ENCODE results near the gene NGEF. TPM values are rescaled to one million over a fixed set of nuclear protein-coding genes. Genes with fewer than 3 reads are reported as not detected.

Gene NGEF
- total RNA-seq, 2 donors from 2014 or later: 0.88 to 5.3 TPM

GRCh38 chr2:232979871-232980461 is 33.1 kb downstream of the NGEF start:
- intact Hi-C loops (cut with DNase I): no loop called here
- DNase-seq (ENCODE audit: low spot score): peak; percentile 46

DNA sequence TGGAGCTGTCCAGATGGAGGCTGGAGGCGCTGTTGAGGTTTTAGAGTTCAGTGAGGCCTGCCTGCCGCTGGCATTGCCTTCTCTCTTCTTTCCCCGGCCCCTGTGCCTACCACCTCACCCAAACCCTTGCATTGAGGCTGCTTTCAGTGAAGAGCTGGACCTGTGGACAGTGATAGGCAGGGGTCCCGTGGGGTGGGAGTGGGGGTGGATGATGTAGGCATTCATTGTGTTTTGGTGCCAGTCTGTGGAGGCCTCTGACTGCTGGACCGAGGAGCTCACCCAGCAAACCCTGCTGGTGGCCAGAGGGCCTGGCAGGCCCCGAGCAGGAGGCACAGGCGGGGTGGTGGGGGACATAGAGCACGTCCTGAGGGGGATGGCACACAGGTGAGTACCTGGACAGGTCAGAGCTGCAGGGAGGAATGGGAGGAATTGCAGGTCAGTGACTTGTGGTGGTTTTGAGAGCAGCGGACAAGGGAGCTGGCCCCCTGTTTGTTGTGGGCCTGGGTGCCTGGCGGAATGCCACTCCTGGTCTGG is 35.6 kb downstream of the NGEF start:
- intact Hi-C loops (cut with DNase I): no loop called here
- peak; percentile 65 for DNase-seq (ENCODE audit: low spot score)

GRCh38 chr2:232976666-232977437 is 36.2 kb downstream of the NGEF start:
- intact Hi-C loops (cut with DNase I): no loop called here
- DNase-seq (ENCODE audit: low spot score): peak; percentile 67

- intact Hi-C loops (cut with DNase I): no loop called here
- peak; percentile 1 for DNase-seq (ENCODE audit: low spot score)
Measured at GRCh38 chr2:232976176-232976575, 36.9 kb downstream of the NGEF start.

DNA sequence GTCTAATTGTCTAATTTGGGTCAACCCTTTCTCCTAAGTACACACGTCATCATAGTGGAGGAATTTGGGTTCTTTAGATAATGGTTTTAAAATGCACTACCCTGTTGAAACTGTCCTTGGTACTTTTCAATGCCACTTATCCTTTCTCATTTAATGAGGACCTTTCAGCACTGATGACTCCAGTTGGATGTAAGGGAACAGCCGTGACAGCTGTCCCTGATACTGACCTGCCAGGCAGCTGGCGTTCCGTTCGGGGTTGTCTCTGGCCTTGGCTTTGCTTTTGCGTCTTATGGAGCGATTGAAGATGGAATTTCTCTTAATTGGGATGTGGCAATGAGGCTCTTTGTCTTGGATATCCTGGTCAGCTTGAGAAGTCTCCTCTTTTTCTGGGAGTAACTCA is 38.7 kb downstream of the NGEF start:
- peak; percentile 13 for DNase-seq (ENCODE audit: low spot score)
- intact Hi-C loops (cut with DNase I): no loop called here

DNA sequence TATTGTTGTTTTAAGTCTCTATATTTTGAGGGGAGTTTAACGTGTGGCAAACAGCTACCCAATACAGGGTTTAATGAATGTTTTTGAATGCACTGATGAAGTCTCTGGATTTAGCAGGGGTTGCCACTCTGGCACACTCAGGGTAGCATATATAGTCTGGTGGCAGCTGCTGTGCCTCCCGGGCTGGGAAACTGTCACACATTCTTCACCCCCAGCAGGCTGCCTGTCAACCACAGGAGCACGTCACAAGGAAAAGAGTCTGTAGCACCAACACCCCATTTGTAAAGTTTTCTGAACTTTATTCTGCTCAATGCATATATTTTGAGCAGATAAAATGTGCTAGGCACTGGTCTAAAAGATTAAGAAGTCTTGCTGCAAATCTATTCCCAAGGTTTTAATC is 39.3 kb downstream of the NGEF start:
- DNase-seq (ENCODE audit: low spot score): peak; percentile 26
- intact Hi-C loops (cut with DNase I): no loop called here

GRCh38 chr2:232973011-232973735 is 39.9 kb downstream of the NGEF start:
- intact Hi-C loops (cut with DNase I): no loop called here

GRCh38 chr2:232971744-232972143 is 41.3 kb downstream of the NGEF start:
- intact Hi-C loops (cut with DNase I): no loop called here
- peak; percentile 22 for DNase-seq (ENCODE audit: low spot score)

More at GRCh38 chr2:232973011-232973735, 39.9 kb downstream of the NGEF start:
- DNase-seq (ENCODE audit: low spot score): peak; percentile 52

GRCh38 chr2:232970051-232970450 is 43.0 kb downstream of the NGEF start:
- intact Hi-C loops (cut with DNase I): no loop called here
- no peak for DNase-seq (ENCODE audit: low spot score)

GRCh38 chr2:232967474-232967873 is 45.6 kb downstream of the NGEF start:
- intact Hi-C loops (cut with DNase I): no loop called here
- DNase-seq (ENCODE audit: low spot score): no peak

DNA sequence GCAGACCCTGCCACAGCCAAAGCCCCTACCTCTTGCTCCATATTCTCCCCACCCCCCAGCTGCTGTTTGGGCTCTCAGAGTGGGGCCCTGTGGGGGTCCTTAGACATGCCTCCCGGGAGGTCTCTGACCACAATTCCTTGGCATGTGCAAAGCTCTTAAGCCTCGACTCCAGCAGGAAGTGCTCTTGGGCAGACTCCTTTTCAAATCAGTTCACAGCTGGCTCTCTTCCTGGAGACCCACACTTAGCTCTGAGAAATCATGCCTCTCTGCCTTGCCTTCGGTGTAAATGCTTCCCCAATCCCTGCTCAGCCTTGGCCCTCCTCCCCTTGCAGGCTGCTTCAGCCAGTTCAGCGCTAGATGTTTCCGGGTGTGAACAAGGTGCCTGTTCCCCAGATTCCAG is 46.9 kb downstream of the NGEF start:
- DNase-seq (ENCODE audit: low spot score): no peak
- intact Hi-C loops (cut with DNase I): no loop called here

- intact Hi-C loops (cut with DNase I): no loop called here
- DNase-seq (ENCODE audit: low spot score): no peak
Measured at GRCh38 chr2:232963913-232964312, 49.1 kb downstream of the NGEF start.

DNA sequence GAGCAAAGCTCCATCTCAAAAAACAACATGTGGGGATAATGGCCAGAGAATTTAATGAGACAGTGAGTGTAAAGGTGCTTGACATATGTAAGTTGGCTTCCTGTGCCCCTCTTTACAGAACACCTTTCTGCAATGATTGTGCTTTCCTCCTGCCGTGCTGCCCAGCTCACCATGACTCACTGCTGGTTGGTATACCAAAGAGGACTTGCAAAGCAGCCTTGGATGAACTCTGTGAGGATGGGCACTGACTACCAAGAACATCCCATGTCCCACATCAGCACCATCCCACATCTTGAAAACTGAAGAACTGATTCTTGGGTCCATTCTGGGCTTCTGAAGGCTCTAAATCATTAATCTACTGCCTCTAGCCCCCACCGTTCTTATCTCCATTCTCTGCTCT is 52.2 kb downstream of the NGEF start:
- no peak for DNase-seq (ENCODE audit: low spot score)
- intact Hi-C loops (cut with DNase I): no loop called here

- intact Hi-C loops (cut with DNase I): no loop called here
- DNase-seq (ENCODE audit: low spot score): no peak
Measured at GRCh38 chr2:232959139-232959538, 53.9 kb downstream of the NGEF start.

GRCh38 chr2:232957657-232958090 is 55.4 kb downstream of the NGEF start:
- no peak for DNase-seq (ENCODE audit: low spot score)
- intact Hi-C loops (cut with DNase I): no loop called here

DNA sequence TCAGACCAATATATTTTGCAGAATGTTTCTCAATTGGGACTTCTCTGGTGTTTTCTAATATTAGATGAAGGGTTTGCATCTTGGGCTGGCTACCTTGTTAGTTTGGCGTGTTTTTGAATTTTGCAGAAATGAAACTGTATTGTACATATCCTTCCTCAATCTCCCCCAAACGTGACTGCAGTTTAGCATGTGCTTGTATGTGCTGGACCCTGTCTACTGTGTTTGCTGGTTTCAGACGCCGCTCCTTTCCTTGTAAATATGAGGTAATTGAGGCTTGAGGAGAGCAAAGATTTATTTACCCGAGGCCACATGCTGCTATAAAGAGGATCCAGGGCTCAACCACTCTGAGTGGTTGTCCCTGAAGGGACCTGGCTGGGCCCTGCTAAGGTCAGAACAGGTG is 57.2 kb downstream of the NGEF start:
- intact Hi-C loops (cut with DNase I): no loop called here

GRCh38 chr2:232954691-232955090 is 58.4 kb downstream of the NGEF start:
- no peak for DNase-seq (ENCODE audit: low spot score)
- intact Hi-C loops (cut with DNase I): no loop called here

More for the DNA sequence above, 57.2 kb downstream of the NGEF start:
- DNase-seq (ENCODE audit: low spot score): no peak

DNA sequence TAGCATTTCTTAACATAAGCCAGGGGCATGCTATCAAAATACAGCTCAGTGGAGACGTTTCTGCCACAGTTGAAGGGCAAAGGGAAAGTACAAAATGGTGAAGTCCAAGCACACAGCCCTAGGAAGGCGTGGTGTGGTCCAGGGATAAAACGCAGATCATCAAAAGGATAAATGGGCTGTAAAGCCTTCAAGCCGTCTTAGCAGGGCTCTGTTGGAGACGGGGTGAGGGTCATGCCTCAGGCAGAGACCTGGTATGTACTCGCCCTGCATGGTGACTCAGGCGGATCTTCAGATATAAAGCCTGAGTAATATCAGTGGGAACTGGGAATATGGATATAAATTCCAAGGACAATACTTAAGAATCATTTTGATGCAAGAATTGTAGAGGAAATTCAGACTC is 61.2 kb downstream of the NGEF start:
- intact Hi-C loops (cut with DNase I): no loop called here
- no peak for DNase-seq (ENCODE audit: low spot score)

GRCh38 chr2:232951181-232951580 is 61.9 kb downstream of the NGEF start:
- intact Hi-C loops (cut with DNase I): no loop called here
- DNase-seq (ENCODE audit: low spot score): no peak

DNA sequence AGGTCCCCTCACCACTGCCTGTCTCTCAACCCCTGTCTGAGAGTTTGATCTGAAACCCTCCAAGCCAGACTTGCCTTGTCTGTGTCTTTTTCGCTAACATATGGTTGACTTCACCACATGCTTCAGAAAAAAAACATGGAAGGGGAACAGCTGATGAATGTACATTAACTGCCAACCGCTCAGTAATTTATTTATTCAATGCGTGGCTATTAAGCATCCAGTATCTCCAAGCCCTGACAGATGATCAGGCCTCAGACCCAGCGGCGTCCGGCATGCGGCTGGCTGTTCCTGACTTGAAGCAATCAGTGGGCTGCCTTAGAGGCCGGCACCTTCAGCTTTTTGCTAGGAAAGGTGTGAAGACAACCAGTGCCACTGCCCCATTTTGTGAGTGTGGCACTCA is 62.3 kb downstream of the NGEF start:
- no peak for DNase-seq (ENCODE audit: low spot score)
- intact Hi-C loops (cut with DNase I): no loop called here
